ENCODE measurements around the gene SHC4. TPM values are rescaled to one million over a fixed set of nuclear protein-coding genes. Genes with fewer than 3 reads are reported as not detected.

The SHC4 gene
- total and polyA plus RNA-seq, 2 of the 8 experiments (the other 6 are each of a cell fraction or from before 2014, with no cell fraction given): 0.15 to 0.30 TPM

- DNase-seq (ENCODE audit: low read depth in 1 of 2, low spot score in 2 of 2) (no peak), FAIRE-seq (no peak)
- H3K27ac ChIP-seq (ENCODE audit: low read depth, low read length): no peak overlapping the region
- no peaks in the 10 kb centered on the region for H3K9me3 ChIP-seq (ENCODE audit: insufficient read depth in 2 of 2, low read depth in 1 of 2, low read length in 1 of 2)
- no peaks in the 10 kb centered on the region for H4K20me1 ChIP-seq (replicated peaks in 1 of 2; ENCODE audit: control insufficient read depth in 1 of 2, insufficient read depth in 2 of 2, low read length in 2 of 2)
- no peak overlapping the region for H3K4me2 ChIP-seq (ENCODE audit: insufficient read depth in 1 of 2, low read depth in 2 of 2, low read length in 2 of 2)
- no peak overlapping the region for H3K14ac ChIP-seq (ENCODE audit: insufficient read length)
- H2BK120ac ChIP-seq (replicated peaks; ENCODE audit: low read depth, low read length): no peak overlapping the region
- no peak overlapping the region for H3K56ac ChIP-seq (replicated peaks; ENCODE audit: insufficient read length, low read depth, low read length)
- no peak overlapping the region for H3K9ac ChIP-seq (replicated peaks in 1 of 4; ENCODE audit: extremely low read depth in 1 of 4, low read depth in 3 of 4, low read length in 3 of 4)
- no peaks in the 10 kb centered on the region for H3K4me1 ChIP-seq (replicated peaks in 1 of 4; ENCODE audit: control insufficient read depth in 3 of 4, insufficient read depth in 4 of 4, low read length in 3 of 4)
- no peak overlapping the region for H2BK15ac ChIP-seq (ENCODE audit: low read length)
- no peaks in the 10 kb centered on the region for H3K79me1 ChIP-seq (ENCODE audit: low read depth, low read length)
- H3K79me2 ChIP-seq (ENCODE audit: control insufficient read depth in 1 of 2, insufficient read depth in 2 of 2, low read length in 2 of 2): no peaks in the 10 kb centered on the region
- no peak overlapping the region for H2BK12ac ChIP-seq (ENCODE audit: low read depth, low read length)
- no peak overlapping the region for H2BK20ac ChIP-seq (ENCODE audit: low read length)
- no peak overlapping the region for H4K8ac ChIP-seq (ENCODE audit: extremely low read depth, insufficient read depth, low read length)
- H3K23me2 ChIP-seq (ENCODE audit: low read depth, low read length): no peaks in the 10 kb centered on the region
- no peak overlapping the region for H2AK5ac ChIP-seq (ENCODE audit: low read depth, low read length)
- H4K91ac ChIP-seq (replicated peaks; ENCODE audit: insufficient read length, low read length): no peak overlapping the region
- no peaks in the 10 kb centered on the region for H3K36me3 ChIP-seq (ENCODE audit: control insufficient read depth in 2 of 4, insufficient read depth in 4 of 4, low read length in 3 of 4)
- no peak overlapping the region for H3K4ac ChIP-seq (replicated peaks; ENCODE audit: insufficient read length, low read depth, low read length)
- no peak overlapping the region for H2AFZ ChIP-seq (ENCODE audit: low read length)
- ChIA-PET POLR2A (ENCODE audit: partially characterized antibody) (no interaction called here), CTCF (ENCODE audit: partially characterized antibody) (interaction anchor here (1.3 to 1.8 kb wide), 2 partner anchors 13 to 54 kb away, joined by 3 to 9 read pairs; no protein-coding TSS in a partner anchor)
- no peak overlapping the region for H3K23ac ChIP-seq (ENCODE audit: insufficient read length)
- WGBS, 2 experiments (ENCODE audit: extremely low coverage in 1 of 2, insufficient coverage in 1 of 2, insufficient read length in 1 of 2, insufficient replicate concordance in 2 of 2, low coverage in 1 of 2, low lambda C conversion rate in 2 of 2, missing lambda C conversion rate in 1 of 2): 87% methylated on average over 3 of the region's 3 CpGs; no CpG with 5 or more reads in 1 of the 2 experiments
- H3K27me3 ChIP-seq (replicated peaks in 1 of 4; ENCODE audit: control insufficient read depth in 3 of 4, extremely low read depth in 1 of 4, insufficient read depth in 3 of 4, low read length in 3 of 4): no peaks in the 10 kb centered on the region
- no peak overlapping the region for H3K4me3 ChIP-seq (ENCODE audit: extremely low read depth in 1 of 4, insufficient read depth in 2 of 4, low read depth in 3 of 4, low read length in 4 of 4)
- no peak overlapping the region for H3K18ac ChIP-seq (ENCODE audit: extremely low read depth, low read length)
- no peak overlapping the region for H4K5ac ChIP-seq (ENCODE audit: insufficient read length, low read depth, low read length)
- no peak overlapping the region for H2BK5ac ChIP-seq (ENCODE audit: low read depth, low read length)
- TF ChIP-seq CREB1 (IDR thresholded peaks at IDR 0.05): no peak
- TF ChIP-seq SIRT6 (IDR thresholded peaks at IDR 0.05; ENCODE audit: low read length): no peak
- no peak for TF ChIP-seq MAX (IDR thresholded peaks at IDR 0.05)
- no peak for TF ChIP-seq TAF1 (IDR thresholded peaks at IDR 0.05; ENCODE audit: low read depth, low read length)
- TF ChIP-seq BCL11A (IDR thresholded peaks at IDR 0.05; ENCODE audit: low read depth in 2 of 2, low read length in 2 of 2): no peak
- no peak for TF ChIP-seq GABPA (IDR thresholded peaks at IDR 0.05; ENCODE audit: borderline replicate concordance, insufficient read depth, low read length)
- TF ChIP-seq RFX5 (IDR thresholded peaks at IDR 0.05; ENCODE audit: borderline replicate concordance, low read depth, low read length): no peak
- no peak for TF ChIP-seq ZNF274 (IDR thresholded peaks at IDR 0.05; ENCODE audit: borderline replicate concordance, extremely low read depth, low read length)
- TF ChIP-seq NRF1 (IDR thresholded peaks at IDR 0.05; ENCODE audit: low read depth, low read length): no peak
- no peak for TF ChIP-seq CTBP2 (IDR thresholded peaks at IDR 0.05; ENCODE audit: borderline replicate concordance, insufficient read depth, insufficient read length, low read length)
- no peak for TF ChIP-seq SIN3A (conservative IDR thresholded peaks at IDR 0.05 in 1 of 2, IDR thresholded peaks at IDR 0.05 in 1 of 2; ENCODE audit: low read depth in 1 of 2, low read length in 2 of 2)
- no peak for TF ChIP-seq FOSL1 (IDR thresholded peaks at IDR 0.05; ENCODE audit: insufficient read depth, low read depth, low read length)
- no peak for TF ChIP-seq KDM5A (IDR thresholded peaks at IDR 0.05; ENCODE audit: low read length)
- no peak for TF ChIP-seq GTF2F1 (IDR thresholded peaks at IDR 0.05; ENCODE audit: borderline replicate concordance, low read depth, low read length)
Observed at GRCh38 chr15:48915861-48916260, 47.9 kb downstream of the SHC4 start.
